K562 (cell line): ENCODE measurements around the gene SUFU.
A peak's percentile ranks its signal among the peaks of the same experiment; 100 is the strongest.

ENCODE experiments used
- PHF20 ChIP-seq: fragments of 450-650 bp; IDR thresholded peaks from 2 replicates; pipeline ENCODE4 v1.6.1; 2018; ENCODE audit not compliant: partially characterized antibody
- POLR2AphosphoS5 ChIP-seq: IDR thresholded peaks from 2 replicates; pipeline ENCODE4 v1.6.1; 2011; ENCODE audit warnings: mild to moderate bottlenecking, low read depth, low read length, moderate library complexity; ENCODE audit not compliant: control insufficient read depth, insufficient read depth

GRCh38 chr10:102599565-102600327, 96.0 kb downstream of the SUFU start:
- TF ChIP-seq POLR2AphosphoS5 (peak; percentile 67), PHF20 (no peak)
